HG03139 (cell line): ENCODE measurements around the gene ETFRF1.

Experiments
- ATAC-seq: cut with Tn5 transposase; IDR thresholded peaks from one replicate; pipeline ENCODE4 v1.9.1; 2021; ENCODE audit not compliant: unreplicated experiment

The ETFRF1 gene, protein sequence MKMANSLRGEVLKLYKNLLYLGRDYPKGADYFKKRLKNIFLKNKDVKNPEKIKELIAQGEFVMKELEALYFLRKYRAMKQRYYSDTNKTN

DNA sequence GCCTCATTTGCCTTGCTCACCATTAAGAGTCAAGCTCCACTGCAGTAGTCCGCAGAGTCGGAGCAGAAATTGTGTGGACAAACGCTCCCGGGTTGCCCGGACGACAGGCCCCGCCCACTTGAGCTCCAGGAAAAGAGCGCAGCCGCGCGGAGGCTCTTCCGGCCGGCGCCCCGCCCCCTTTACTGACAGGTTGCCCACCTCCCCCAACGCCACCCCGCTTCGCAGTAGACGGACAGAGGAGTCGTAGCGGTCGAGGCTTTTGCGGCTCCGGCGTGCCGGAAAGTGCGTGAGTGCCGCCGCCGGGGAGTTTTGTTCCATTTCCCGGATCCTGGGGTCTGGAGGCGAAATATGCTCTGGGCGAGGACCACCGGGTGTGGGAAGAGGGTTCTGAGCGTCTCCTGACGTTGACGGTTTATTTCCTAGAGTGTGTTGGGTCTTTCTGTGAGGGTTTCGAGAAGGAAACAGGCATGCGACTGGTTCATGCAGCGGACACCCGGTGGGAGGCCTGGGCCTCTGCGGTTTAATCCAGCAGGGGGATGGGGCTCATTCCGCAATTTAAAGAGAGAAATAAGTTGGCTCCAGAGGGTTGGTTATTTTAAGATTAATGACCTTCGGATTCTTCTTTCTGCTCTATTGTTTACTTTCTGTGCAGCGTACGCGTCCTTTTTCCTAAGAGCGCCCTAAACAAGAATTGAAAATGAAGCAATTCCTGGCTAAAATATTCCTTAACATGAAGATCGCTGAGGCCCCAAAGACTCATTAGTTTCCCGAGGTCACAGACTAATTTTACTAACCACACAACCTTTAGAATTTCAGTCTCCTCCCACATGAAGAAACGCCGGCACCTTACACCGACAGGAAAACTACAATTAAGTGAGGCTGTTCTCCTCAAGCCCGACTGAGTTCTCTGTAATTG lies at the start of gene ETFRF1, which contains the start of gene DNAI7:
TSS of gene ETFRF1 (plus strand) at position 182 of the 916 bp plus-strand sequence. CDS start 8,720 bp downstream, outside the sequence.
TSS of gene DNAI7 (minus strand) at position 105 of the 916 bp plus-strand sequence. CDS start at position 23, 82 bp downstream.
- ATAC-seq: peak; percentile 95

- ATAC-seq: no peak
Measured at GRCh38 chr12:25146686-25147085, 48.4 kb upstream of the ETFRF1 start.

DNA sequence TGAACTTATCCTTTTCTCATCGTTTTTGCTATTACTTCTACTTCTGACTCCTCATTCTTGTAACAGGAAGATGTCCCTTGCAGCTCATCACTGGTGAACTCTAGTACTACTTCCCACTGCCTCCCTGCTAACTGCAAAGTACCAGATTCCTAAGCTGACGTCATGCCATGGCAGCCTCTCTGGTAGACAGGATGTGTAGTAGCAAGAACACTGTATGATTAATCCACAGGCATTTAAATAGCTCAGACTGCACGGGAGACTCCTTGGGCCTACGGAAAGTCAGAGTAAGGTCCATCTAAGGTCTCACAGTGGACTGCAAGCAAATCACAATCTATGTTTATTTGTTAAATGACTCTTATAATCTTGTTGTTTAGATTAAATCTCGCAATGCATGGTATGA lies 43.6 kb upstream of the ETFRF1 start:
- no peak for ATAC-seq

GRCh38 chr12:25152055-25152454 lies 43.0 kb upstream of the ETFRF1 start:
- no peak for ATAC-seq

GRCh38 chr12:25155022-25155576 lies 39.9 kb upstream of the ETFRF1 start:
- no peak for ATAC-seq

GRCh38 chr12:25156061-25156460 lies 39.0 kb upstream of the ETFRF1 start:
- no peak for ATAC-seq

DNA sequence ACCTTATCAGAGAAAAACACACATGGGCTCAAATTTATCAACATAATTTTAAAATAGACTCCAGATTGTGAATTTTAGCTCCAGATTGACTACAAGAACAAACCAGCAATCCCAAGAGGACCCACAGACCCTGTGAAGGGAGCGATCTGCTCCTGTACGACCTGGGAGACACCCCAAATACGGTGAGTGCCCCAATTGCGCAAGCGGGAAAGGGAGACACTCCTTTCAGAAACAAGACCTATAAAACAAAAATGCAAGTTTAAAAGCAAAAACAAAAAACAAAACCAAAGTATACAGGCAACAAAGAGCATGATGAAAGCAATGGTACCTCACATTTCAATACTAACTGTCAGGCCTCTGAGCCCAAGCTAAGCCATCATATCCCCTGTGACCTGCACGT lies 32.2 kb upstream of the ETFRF1 start:
- no peak for ATAC-seq

DNA sequence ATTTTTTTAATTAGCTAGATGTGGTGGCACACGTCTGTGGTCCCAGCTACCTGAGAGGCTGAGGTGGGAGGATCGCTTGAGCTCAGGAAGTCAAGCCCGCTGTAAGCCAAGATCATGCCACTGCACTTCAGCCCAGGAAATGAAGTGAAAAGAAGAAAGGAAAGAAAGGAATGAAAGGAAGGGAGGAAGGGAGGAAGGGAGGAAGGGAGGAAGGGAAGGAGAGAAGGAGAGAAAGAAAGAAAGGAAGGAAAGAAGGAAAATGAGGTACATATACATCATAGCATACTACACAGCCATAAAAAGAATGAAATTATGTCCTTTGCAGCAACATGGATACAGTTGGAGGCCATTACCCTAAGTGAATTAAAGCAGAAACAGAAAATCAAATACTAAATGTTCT lies 12.3 kb upstream of the ETFRF1 start:
- ATAC-seq: no peak

- no peak for ATAC-seq
Measured at GRCh38 chr12:25184132-25184531, 10.9 kb upstream of the ETFRF1 start.

GRCh38 chr12:25186038-25186787 lies 8.8 kb upstream of the ETFRF1 start:
- no peak for ATAC-seq

DNA sequence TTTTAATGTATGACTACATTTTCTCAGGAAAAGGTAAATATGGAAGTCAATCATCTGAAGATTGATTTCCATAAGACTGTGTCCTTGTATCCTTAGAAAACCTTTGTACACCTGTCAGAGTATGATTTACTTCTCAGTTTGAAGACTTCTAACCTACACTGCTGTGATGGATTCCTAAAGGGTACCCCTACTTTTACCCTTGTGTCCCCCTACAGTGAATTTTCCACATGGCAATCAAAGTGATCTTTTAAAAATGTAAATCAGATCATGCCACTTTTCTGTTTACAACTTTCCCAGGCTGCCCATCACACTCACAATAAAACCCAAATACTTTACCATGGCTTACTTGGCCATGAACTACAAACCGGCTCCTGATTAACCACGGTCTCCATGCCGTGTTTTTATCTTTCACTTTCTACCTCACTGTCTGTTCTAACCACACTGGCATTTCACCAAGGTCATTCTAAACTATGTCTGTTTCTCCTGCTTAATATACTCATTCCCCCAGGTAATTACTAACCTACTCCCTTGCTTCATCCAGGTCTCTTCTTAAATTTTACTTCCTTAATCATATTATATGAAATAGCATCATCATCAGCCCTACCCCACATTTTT lies 8.1 kb upstream of the ETFRF1 start:
- ATAC-seq: peak; percentile 70

DNA sequence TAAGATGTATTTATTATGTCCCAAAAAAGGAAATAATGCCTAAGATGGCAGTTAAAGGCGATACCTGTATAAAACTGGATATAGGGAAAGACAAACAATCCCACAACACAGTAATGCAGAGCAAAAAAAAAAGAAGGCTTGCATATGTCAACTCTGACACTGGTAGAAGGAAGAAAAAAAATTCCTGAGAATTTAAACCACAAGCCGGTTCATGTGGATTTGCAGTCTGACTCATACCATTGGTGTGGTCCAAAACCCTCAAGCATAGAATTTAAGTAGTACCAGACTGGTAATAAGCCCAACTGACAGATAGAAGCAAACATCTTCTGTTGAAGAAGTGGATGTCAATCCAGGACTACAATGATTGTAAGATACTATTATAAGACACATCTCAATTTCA lies 7.3 kb upstream of the ETFRF1 start:
- no peak for ATAC-seq

DNA sequence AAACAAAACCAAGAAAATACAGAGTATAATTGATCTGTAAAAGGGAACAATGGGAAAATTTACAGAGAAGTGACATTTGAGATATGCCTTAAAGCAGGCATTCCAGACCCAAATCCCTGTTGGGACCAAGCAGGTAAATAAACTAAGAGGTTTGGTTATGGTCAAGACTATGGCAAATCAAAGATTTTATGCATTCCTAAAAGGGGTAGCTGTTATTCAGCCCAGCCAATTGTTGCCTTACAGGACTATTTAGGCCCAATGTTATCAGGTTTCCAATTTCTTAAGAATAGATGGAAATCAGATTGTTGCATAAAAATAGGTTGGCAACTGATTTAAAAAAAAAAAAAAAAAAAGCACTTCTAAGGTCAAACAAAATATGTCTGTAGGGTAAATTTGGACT lies 5.4 kb upstream of the ETFRF1 start:
- no peak for ATAC-seq

- ATAC-seq: no peak
Measured at GRCh38 chr12:25190793-25191192, 4.2 kb upstream of the ETFRF1 start.

- ATAC-seq: no peak
Measured at GRCh38 chr12:25194214-25194613, 823 bp upstream of the ETFRF1 start.

- no peak for ATAC-seq
Measured at GRCh38 chr12:25194722-25195055, 348 bp upstream of the ETFRF1 start.

- no peak for ATAC-seq
Measured at GRCh38 chr12:25197608-25198007, 2.6 kb downstream of the ETFRF1 start.

DNA sequence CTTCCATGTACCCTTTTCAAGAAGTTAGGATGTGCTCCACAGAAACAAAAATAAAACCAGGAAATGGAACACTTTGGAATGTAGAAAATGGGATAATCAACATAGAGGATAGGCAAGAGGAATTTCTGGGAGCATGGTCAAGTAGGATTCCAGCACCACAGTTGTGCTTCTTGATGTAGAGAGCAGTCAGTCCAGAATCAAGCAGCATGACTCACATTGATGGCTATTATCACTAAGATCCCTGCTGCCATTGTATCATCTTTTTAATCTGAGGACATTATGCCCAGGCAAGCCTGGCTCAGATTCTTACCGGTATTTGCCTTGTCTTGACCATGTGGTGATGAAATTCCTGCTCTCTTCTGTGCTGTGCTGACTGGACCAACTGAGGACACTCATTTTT lies 5.7 kb downstream of the ETFRF1 start:
- ATAC-seq: no peak

- no peak for ATAC-seq
Measured at GRCh38 chr12:25202137-25202536, 7.1 kb downstream of the ETFRF1 start.

DNA sequence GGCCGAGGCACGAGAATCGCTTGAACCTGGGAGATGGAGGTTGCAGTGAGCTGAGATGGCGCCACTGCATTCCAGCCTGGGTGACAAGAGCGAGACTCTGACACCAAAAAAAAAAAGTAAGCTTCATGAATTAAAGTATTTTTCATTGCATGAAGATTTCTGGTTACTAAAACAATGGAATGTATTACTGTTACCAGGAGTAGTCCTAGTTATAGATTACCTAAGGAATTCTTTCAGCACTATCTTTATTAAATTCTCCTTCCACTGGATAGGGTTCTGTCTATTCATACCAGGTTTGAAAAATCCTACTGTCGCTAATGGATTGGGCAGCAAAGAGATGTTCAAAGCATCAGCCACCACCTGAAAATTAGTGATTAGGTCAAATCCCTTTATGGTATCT lies 12.4 kb downstream of the ETFRF1 start:
- no peak for ATAC-seq

DNA sequence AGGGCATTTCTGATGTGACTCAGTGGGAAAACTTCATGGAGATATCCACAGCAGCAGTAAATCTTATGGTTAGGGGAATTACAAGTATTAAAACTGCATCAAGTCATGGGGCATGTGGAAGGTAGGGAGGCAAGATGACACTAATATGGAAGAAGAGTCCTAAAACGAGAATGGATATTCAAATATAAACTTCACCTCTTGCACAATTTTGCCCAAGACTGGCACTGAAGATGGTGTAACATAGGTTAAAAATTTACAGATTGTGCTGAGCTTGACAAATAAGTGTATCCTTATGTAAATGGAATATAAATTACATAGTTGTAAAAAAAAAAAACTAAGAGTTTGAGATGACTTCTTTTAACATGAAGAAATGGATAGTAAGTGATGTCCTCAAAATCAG lies 12.8 kb downstream of the ETFRF1 start:
- ATAC-seq: no peak
